Islet of Langerhans (tissue), 1 donor: Measurements from ENCODE around the gene PLEKHB1.

Experiments used
- FAIRE-seq: peaks from one replicate; lab custom pipeline; 2011; peaks lifted over from hg19 to GRCh38; lab: Jason Lieb, UNC

PLEKHB1 gene

DNA sequence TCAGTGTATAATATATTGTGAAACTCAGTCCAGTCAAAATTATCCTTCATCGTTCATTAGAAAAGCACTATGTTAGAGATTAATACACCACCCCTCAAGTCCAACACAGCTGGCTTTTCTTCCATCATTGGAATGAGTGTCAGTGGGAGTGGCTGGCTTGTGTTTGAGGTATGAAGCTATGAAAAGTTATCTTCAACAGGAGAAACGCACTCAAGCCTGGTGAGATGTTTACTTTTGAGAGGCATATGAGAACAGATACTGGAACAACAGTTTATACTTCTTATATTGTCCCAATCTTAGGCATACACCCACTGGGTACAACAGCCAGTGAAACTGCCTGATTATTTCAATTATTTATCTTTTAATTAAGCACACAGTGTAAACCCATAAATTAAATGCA, 34.3 kb downstream of the PLEKHB1 start:
- no peak for FAIRE-seq

DNA sequence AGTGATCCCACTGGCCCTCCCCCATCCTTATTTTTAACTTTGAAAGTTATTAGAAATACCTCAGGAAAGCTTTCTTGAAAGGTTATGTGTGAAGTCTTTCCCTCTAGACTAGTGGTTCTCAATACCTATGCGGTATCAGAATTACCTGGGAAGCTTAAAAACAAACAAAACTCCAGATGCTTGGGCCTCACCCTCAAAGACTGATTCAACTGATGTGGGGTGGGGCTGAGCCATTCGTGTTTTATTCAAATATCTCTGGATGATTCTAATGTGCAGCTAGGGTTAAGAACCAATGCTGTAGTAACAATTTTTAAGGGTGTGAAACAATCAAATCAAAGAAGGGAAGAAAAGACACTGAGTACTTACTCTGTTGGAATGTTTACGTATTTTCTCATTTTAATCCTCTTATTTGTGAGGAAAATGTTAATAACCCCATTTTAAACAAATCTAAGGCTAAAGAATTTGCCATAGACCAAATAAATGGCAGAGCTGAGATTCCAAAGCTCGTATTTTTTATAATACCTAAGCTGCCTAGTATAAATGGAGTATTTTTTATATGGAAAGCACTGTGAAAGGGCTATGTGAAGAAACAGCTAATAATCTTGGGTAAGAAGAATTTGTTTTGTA, 47.6 kb downstream of the PLEKHB1 start:
- FAIRE-seq = no peak

DNA sequence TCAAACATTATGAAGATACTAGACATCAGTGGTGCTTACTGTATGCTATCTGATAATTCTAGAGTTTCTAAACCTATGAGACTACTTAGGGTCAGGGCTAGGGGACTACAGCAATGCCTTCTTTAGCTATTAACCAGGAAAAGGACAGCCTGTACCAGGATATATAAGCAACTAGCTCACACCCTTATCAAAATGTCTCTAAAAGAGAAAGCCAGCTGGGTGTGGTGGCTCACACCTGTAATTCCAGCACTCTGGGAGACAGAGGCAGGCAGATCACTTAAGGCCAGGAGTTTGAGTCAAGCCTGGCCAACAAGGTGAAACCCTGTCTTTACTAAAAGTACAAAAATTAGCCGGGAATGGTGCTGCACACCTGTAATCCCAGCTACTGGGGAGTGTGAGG, 58.7 kb downstream of the PLEKHB1 start:
- FAIRE-seq = no peak

DNA sequence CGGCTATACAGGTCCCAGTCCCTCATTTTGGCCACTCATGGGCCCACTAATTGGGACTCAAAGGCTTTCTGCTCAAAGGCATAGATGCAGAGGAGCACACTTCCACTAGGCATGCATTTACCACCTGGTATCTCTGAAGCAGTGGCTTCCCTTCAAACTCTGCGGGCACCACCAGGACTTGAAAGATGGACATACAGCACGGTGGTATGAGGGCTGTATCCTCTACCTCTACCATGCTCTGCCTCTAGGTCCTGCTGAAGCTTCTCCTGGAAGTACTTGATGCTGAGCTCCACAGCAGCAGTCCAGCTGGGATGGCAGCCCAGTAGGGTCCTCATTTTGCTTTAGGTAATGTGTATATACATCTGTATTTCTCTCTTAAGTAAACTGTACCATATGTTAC, 64.6 kb downstream of the PLEKHB1 start:
- FAIRE-seq = no peak
